Endothelial cell of umbilical vein (primary cell): Measurements from ENCODE around the gene MED19. TPM values are rescaled to one million over a fixed set of nuclear protein-coding genes. Genes with fewer than 3 reads are reported as not detected.
"Not testable (repeated sequence)": the region's sequence is repeated elsewhere in the genome, so short reads cannot be mapped to it uniquely, and the experiment has no call there.

ENCODE experiments used
- BruUV-seq: library from RNA; stranded (reverse); fragments of 400-500 nt; replicated peaks from 2 replicates; lab custom pipeline; 2021; lab: Mats Ljungman, UMichigan
- CTCF ChIA-PET: fragments of 300-600, 350-600 bp; sonication (Branson Sonifier 250); formaldehyde crosslinking; loops from one replicate; lab custom pipeline; 2021; ENCODE audit warnings: antibody characterized with exemption, inconsistent platforms; lab: Charles Lee
- POLR2A ChIA-PET: fragments of 300-600, 350-600 bp; sonication (Branson Sonifier 250); formaldehyde crosslinking; loops from one replicate; lab custom pipeline; 2021; ENCODE audit warnings: antibody characterized with exemption, inconsistent platforms; lab: Charles Lee
- DNase-seq: peaks from one replicate; pipeline ENCODE4 v3.0.0-alpha.2; 2011; ENCODE audit warnings: low read depth, low spot score
- FAIRE-seq: peaks from 2 replicates; lab custom pipeline; 2011; peaks lifted over from hg19 to GRCh38; lab: Jason Lieb, UNC
- H2AFZ ChIP-seq: 2 replicates; pipeline ENCODE4 v1.6.0; 2012; ENCODE audit warnings: low read depth, low read length, control low read depth, inconsistent platforms
- H3K27ac ChIP-seq: 2 replicates; pipeline ENCODE4 v1.5.1; 2011; ENCODE audit warnings: low read depth, mild to moderate bottlenecking, control low read depth, low read length, moderate library complexity; ENCODE audit not compliant: insufficient read depth
- H3K27me3 ChIP-seq, 2 experiments: 2 replicates each; pipeline versions ENCODE4 v1.6.0 to v1.6.1; 2011; ENCODE audit warnings: low read length in 2 of 2, mixed read lengths in 1 of 2; ENCODE audit not compliant: control insufficient read depth in 2 of 2, insufficient read depth in 2 of 2
- H3K36me3 ChIP-seq, 2 experiments: 2 replicates in 1 of 2; 3 replicates in 1 of 2; pipeline ENCODE4 v1.5.1; 2011; ENCODE audit warnings: low read length in 2 of 2, mild to moderate bottlenecking in 1 of 2, moderate library complexity in 1 of 2; ENCODE audit not compliant: control insufficient read depth in 2 of 2, insufficient read depth in 2 of 2; ENCODE audit errors: extremely low read depth in 1 of 2
- H3K4me1 ChIP-seq: 3 replicates; pipeline ENCODE4 v1.5.1; 2011; ENCODE audit warnings: mild to moderate bottlenecking, low read length; ENCODE audit not compliant: control insufficient read depth, insufficient read depth; ENCODE audit errors: extremely low read depth
- H3K4me2 ChIP-seq: 2 replicates; pipeline ENCODE4 v1.6.1; 2011; ENCODE audit warnings: low read length, control low read depth, mixed read lengths; ENCODE audit not compliant: insufficient read depth
- H3K4me3 ChIP-seq, 3 experiments: fragments of 200-600 bp in 1 of 3; sonication (generic), shearing (Covaris generic) in 1 of 3; replicated peaks in 1 of 3; 2 replicates each; pipeline ENCODE4 v1.5.1; 2011 to 2016; ENCODE audit warnings: control low read depth in 3 of 3, low read length in 3 of 3, mild to moderate bottlenecking in 2 of 3, inconsistent platforms in 1 of 3, low read depth in 1 of 3, moderate library complexity in 1 of 3; ENCODE audit not compliant: insufficient read depth in 1 of 3
- H3K79me2 ChIP-seq: 2 replicates; pipeline ENCODE4 v1.6.0; 2012; ENCODE audit warnings: low read length, inconsistent platforms; ENCODE audit not compliant: control insufficient read depth, insufficient read depth
- H3K9ac ChIP-seq: replicated peaks from 2 replicates; pipeline ENCODE3; 2011; ENCODE audit warnings: low read length, control low read depth; ENCODE audit not compliant: insufficient read depth; ENCODE audit errors: extremely low read depth
- H3K9me1 ChIP-seq: replicated peaks from 3 replicates; pipeline ENCODE4 v1.6.0; 2011; ENCODE audit warnings: mild to moderate bottlenecking, low read length; ENCODE audit not compliant: control insufficient read depth, insufficient read depth; ENCODE audit errors: extremely low read depth
- H3K9me3 ChIP-seq: replicated peaks from 2 replicates; pipeline ENCODE4 v1.5.1; 2012; ENCODE audit warnings: low read length, inconsistent platforms; ENCODE audit not compliant: control insufficient read depth, insufficient read depth
- H4K20me1 ChIP-seq: replicated peaks from 2 replicates; pipeline ENCODE3; 2011; ENCODE audit warnings: mild to moderate bottlenecking, low read length; ENCODE audit not compliant: control insufficient read depth, insufficient read depth; ENCODE audit errors: extremely low read depth
- EZH2 ChIP-seq: IDR thresholded peaks from 2 replicates; pipeline ENCODE4 v1.6.1; 2012; ENCODE audit warnings: borderline replicate concordance, low read depth, mild to moderate bottlenecking, moderate library complexity, low read length, inconsistent platforms; ENCODE audit not compliant: severe bottlenecking
- FOS ChIP-seq: IDR thresholded peaks from 2 replicates; pipeline ENCODE4 v1.6.1; 2011; ENCODE audit warnings: mild to moderate bottlenecking, low read length, moderate library complexity, borderline replicate concordance; ENCODE audit not compliant: insufficient read depth
- dilution Hi-C: fragments of 300-500 bp; cut with MboI; formaldehyde crosslinking; loops from one replicate; pipeline ENCODE4 v1.15.0; 2019; ENCODE audit warnings: low sequenced_read_pairs; ENCODE audit not compliant: extremely low pct_ligation_motif_present
- intact Hi-C: fragments of 100-400 bp; cut with micrococcal nuclease; formaldehyde crosslinking; loops from one replicate; pipeline ENCODE4 v1.10.0; 2022
- polyA plus RNA-seq, 4 experiments: library from polyadenylated mRNA; depleted of rRNA in 3 of 4; stranded (reverse) in 3 of 4; unstranded in 1 of 4; fragments of >200 nt; gene quantifications; 2 replicates each; pipeline versions ENCODE4 v1.2.1 to v1.2.3, GENCODE V29; 2011 to 2012; ENCODE audit warnings: missing spikeins in 1 of 4
- total RNA-seq: library from RNA; stranded (reverse); gene quantifications from 2 replicates; pipeline ENCODE4 v1.2.3, GENCODE V29; 2021

Gene MED19
- total and polyA plus RNA-seq, 2 donors (not counting 3 experiments of a cell fraction or from before 2014, with no cell fraction given): 25.1 to 48.0 TPM

DNA sequence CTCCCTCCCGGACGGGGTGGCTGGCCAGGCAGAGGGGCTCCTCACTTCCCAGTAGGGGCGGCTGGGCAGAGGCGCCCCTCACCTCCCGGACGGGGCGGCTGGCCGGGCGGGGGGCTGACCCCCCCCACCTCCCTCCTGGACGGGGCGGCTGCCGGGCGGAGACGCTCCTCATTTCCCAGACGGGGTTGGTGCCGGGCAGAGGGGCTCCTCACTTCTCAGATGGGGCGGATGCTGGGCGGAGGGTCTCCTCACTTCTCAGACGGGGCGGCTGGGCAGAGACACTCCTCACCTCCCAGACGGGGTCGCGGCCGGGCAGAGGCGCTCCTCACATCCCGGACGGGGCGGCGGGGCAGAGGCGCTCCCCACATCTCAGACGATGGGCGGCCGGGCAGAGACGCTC, 4.7 kb upstream of the MED19 start:
- H4K20me1 ChIP-seq, POLR2A ChIA-PET, H3K9ac ChIP-seq, CTCF ChIA-PET, intact Hi-C loops, H3K36me3 ChIP-seq, H3K27ac ChIP-seq, H3K27me3 ChIP-seq, H3K4me3 ChIP-seq, FAIRE-seq, H2AFZ ChIP-seq, dilution Hi-C loops, H3K9me1 ChIP-seq, H3K9me3 ChIP-seq, BruUV-seq, H3K4me2 ChIP-seq, DNase-seq: not testable (repeated sequence)
- Histone ChIP-seq H3K79me2 (peaks cover 50% of the 10 kb centered on the region), H3K4me1 (peaks cover 13% of the 10 kb centered on the region)

DNA sequence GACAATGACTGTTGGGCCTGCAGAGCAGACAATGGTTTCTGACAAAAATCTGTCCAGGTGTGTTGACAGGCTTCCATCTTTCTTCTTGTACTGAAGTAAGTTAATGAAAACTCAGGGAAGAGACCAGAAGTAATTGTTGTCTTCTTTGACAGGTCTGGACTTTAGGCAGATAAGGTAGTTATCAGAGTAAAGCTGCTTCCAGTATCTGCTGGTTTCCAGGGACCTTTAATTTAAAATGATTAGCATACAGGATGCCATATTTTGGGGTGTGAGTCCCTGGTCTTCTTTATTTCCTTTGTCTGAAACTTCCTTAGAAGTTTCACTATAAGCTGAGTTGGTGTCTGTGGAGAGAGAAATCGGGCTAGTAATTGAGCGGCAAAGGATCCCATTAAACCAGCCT, 1.8 kb upstream of the MED19 start:
- intact Hi-C loops (loop anchor here (2.0 kb wide), 2 partner anchors 289 to 865 kb away; partner anchors contain the start of gene ZFP91), dilution Hi-C loops (no loop called here)
- H3K9ac ChIP-seq: no peak overlapping the region
- BruUV-seq: no TSS peak
- H3K4me2 ChIP-seq: peak overlapping the region; percentile 26
- peaks cover 18% of the 10 kb centered on the region for H3K4me1 ChIP-seq
- H2AFZ ChIP-seq: no peak overlapping the region
- H3K27ac ChIP-seq: no peak overlapping the region
- TF ChIP-seq EZH2 (no peak), FOS (no peak)
- no peaks in the 10 kb centered on the region for H3K9me1 ChIP-seq
- peak overlapping the region in 1 of 3 experiments; percentile 78 for H3K4me3 ChIP-seq
- H3K27me3 ChIP-seq: no peaks in the 10 kb centered on the region
- ChIA-PET POLR2A (no interaction called here), CTCF (interaction anchor here (1.0 to 2.7 kb wide), 3 partner anchors 28 to 87 kb away, joined by 4 to 11 read pairs (median 5); partner anchors contain the start of gene SELENOH)
- no peak for DNase-seq
- peaks cover 46% of the 10 kb centered on the region for H3K79me2 ChIP-seq
- no peaks in the 10 kb centered on the region for H3K36me3 ChIP-seq
- H3K9me3 ChIP-seq: no peaks in the 10 kb centered on the region
- no peak for FAIRE-seq
- no peaks in the 10 kb centered on the region for H4K20me1 ChIP-seq
